IMR-90 (cell line): ENCODE measurements around the gene CC2D1A. TPM values are rescaled to one million over a fixed set of nuclear protein-coding genes. Genes with fewer than 3 reads are reported as not detected.
A peak's percentile ranks its signal among the peaks of the same experiment; 100 is the strongest.

Experiments used
- ATAC-seq: fragments of 200-7000 bp; cut with Tn5 transposase; 2 replicates; pipeline ENCODE4 v1.9.1; 2020; ENCODE audit warnings: low read depth, mild to moderate bottlenecking, moderate library complexity
- BruUV-seq: library from RNA; stranded (reverse); fragments of 400-500 nt; replicated peaks from 2 replicates; lab custom pipeline; 2021; lab: Mats Ljungman, UMichigan
- CTCF ChIA-PET: fragments of 300-600 bp; formaldehyde crosslinking; extraction: SDS; loops from one replicate; lab custom pipeline; 2021; ENCODE audit warnings: antibody characterized with exemption; lab: Yijun Ruan, JAX
- POLR2A ChIA-PET: fragments of 300-600 bp; sonication (Branson Sonifier 250); formaldehyde crosslinking; loops from one replicate; lab custom pipeline; 2022; ENCODE audit warnings: antibody characterized with exemption; ENCODE audit not compliant: unreplicated experiment; lab: Charles Lee
- DNase-seq: peaks from one replicate; pipeline ENCODE4 v3.0.0; 2013
- H2AFZ ChIP-seq: replicated peaks from 2 replicates; pipeline ENCODE3; 2013; ENCODE audit warnings: low read length, mild to moderate bottlenecking; ENCODE audit not compliant: poor library complexity
- H2AK5ac ChIP-seq: 2 replicates; pipeline ENCODE4 v1.6.1; 2013; ENCODE audit warnings: low read depth, low read length, inconsistent platforms
- H2AK9ac ChIP-seq: replicated peaks from 2 replicates; pipeline ENCODE3; 2013; ENCODE audit warnings: mild to moderate bottlenecking, low read depth, low read length, moderate library complexity; ENCODE audit not compliant: poor library complexity
- H2BK120ac ChIP-seq: 2 replicates; pipeline ENCODE4 v1.6.1; 2013; ENCODE audit warnings: low read depth, low read length, inconsistent platforms
- H2BK15ac ChIP-seq: 3 replicates; pipeline ENCODE4 v1.6.1; 2013; ENCODE audit warnings: low read depth, low read length, inconsistent platforms
- H2BK20ac ChIP-seq: 2 replicates; pipeline ENCODE4 v1.6.1; 2013; ENCODE audit warnings: low read depth, mild to moderate bottlenecking, inconsistent platforms, low read length, moderate library complexity
- H2BK5ac ChIP-seq: 2 replicates; pipeline ENCODE4 v1.6.1; 2013; ENCODE audit warnings: mild to moderate bottlenecking, low read depth, low read length, inconsistent platforms; ENCODE audit not compliant: poor library complexity, severe bottlenecking
- H3K14ac ChIP-seq: replicated peaks from 2 replicates; pipeline ENCODE4 v1.6.1; 2013; ENCODE audit warnings: low read depth, low read length, inconsistent platforms
- H3K18ac ChIP-seq: 2 replicates; pipeline ENCODE4 v1.6.1; 2013; ENCODE audit warnings: low read depth, low read length, control low read depth
- H3K23ac ChIP-seq: 2 replicates; pipeline ENCODE4 v1.6.1; 2013; ENCODE audit warnings: low read depth, low read length, inconsistent platforms
- H3K27ac ChIP-seq: 2 replicates; pipeline ENCODE4 v1.5.1; 2013; ENCODE audit warnings: mild to moderate bottlenecking, control low read depth, low read length; ENCODE audit not compliant: insufficient read depth
- H3K27me3 ChIP-seq: 2 replicates; pipeline ENCODE4 v1.6.1; 2013; ENCODE audit warnings: low read length; ENCODE audit not compliant: control insufficient read depth, insufficient read depth
- H3K36me3 ChIP-seq: 2 replicates; pipeline ENCODE4 v1.6.1; 2013; ENCODE audit warnings: low read length, mixed read lengths; ENCODE audit not compliant: control insufficient read depth, insufficient read depth
- H3K4ac ChIP-seq: 2 replicates; pipeline ENCODE4 v1.6.1; 2013; ENCODE audit warnings: low read depth, low read length, inconsistent platforms
- H3K4me1 ChIP-seq: 2 replicates; pipeline ENCODE4 v1.6.1; 2013; ENCODE audit warnings: low read length, mixed read lengths; ENCODE audit not compliant: control insufficient read depth, insufficient read depth
- H3K4me2 ChIP-seq: 2 replicates; pipeline ENCODE4 v1.6.1; 2013; ENCODE audit warnings: low read depth, mild to moderate bottlenecking, control low read depth, low read length, moderate library complexity
- H3K4me3 ChIP-seq: 2 replicates; pipeline ENCODE4 v1.5.1; 2013; ENCODE audit warnings: low read depth, mild to moderate bottlenecking, control low read depth, low read length, moderate library complexity; ENCODE audit not compliant: insufficient read depth
- H3K56ac ChIP-seq: 2 replicates; pipeline ENCODE4 v1.6.1; 2013; ENCODE audit warnings: low read length, inconsistent platforms; ENCODE audit not compliant: insufficient read depth; ENCODE audit errors: extremely low read depth
- H3K79me1 ChIP-seq, 2 experiments: 2 replicates each; pipeline ENCODE4 v1.6.1; 2013; ENCODE audit warnings: low read length in 2 of 2, inconsistent platforms in 1 of 2, low read depth in 1 of 2
- H3K9ac ChIP-seq: 2 replicates; pipeline ENCODE4 v1.6.1; 2013; ENCODE audit warnings: low read depth, low read length, control low read depth
- H3K9me1 ChIP-seq: 2 replicates; pipeline ENCODE4 v1.6.1; 2013; ENCODE audit warnings: low read length, inconsistent platforms; ENCODE audit not compliant: insufficient read depth
- H3K9me3 ChIP-seq: 2 replicates; pipeline ENCODE4 v1.6.1; 2013; ENCODE audit warnings: low read length; ENCODE audit not compliant: control insufficient read depth, insufficient read depth
- H4K20me1 ChIP-seq: 2 replicates; pipeline ENCODE4 v1.6.1; 2013; ENCODE audit warnings: low read length, inconsistent platforms; ENCODE audit not compliant: insufficient read depth
- H4K5ac ChIP-seq: 2 replicates; pipeline ENCODE4 v1.6.1; 2013; ENCODE audit warnings: mild to moderate bottlenecking, low read depth, low read length, control low read depth
- H4K8ac ChIP-seq, 2 experiments: 2 replicates each; pipeline ENCODE4 v1.6.1; 2013; ENCODE audit warnings: low read depth in 2 of 2, low read length in 2 of 2, control low read depth in 1 of 2, inconsistent platforms in 1 of 2
- H4K91ac ChIP-seq: 2 replicates; pipeline ENCODE4 v1.6.1; 2013; ENCODE audit warnings: low read depth, low read length, inconsistent platforms; ENCODE audit not compliant: insufficient read depth
- MAFK ChIP-seq: IDR thresholded peaks from 2 replicates; pipeline ENCODE4 v1.6.1; 2012; ENCODE audit warnings: low read depth, low read length, improper control_type of control experiment
- WGBS, 2 experiments: methylation state at CpG; one replicate each; pipeline versions ENCODE4 v1.1.5 to v1.1.7; 2013; ENCODE audit warnings: missing lambda C conversion rate in 2 of 2; ENCODE audit not compliant: insufficient read length in 1 of 2; ENCODE audit errors: extremely low coverage in 2 of 2; 5-methylcytosine and 5-hydroxymethylcytosine counted together
- dilution Hi-C: fragments of 300-500 bp; cut with HindIII; formaldehyde crosslinking; loops from one replicate; pipeline ENCODE4 v1.14.3; 2018; ENCODE audit warnings: low sequenced_read_pairs; ENCODE audit not compliant: unreplicated experiment
- in situ Hi-C: fragments of 300-500 bp; cut with MboI; formaldehyde crosslinking; loops from 3 replicates; pipeline ENCODE4 v1.14.3; 2019; ENCODE audit warnings: low sequenced_read_pairs, inconsistent platforms, mixed read lengths
- intact Hi-C: fragments of 100-400 bp; cut with micrococcal nuclease; formaldehyde crosslinking; loops from 2 replicates; pipeline ENCODE4 v1.10.0; 2022
- polyA plus RNA-seq, 3 experiments: library from polyadenylated mRNA; depleted of rRNA; stranded (reverse); fragments of >200 nt; gene quantifications; 2 replicates each; pipeline ENCODE4 v1.2.3, GENCODE V29; 2012; ENCODE audit warnings: low replicate concordance in 1 of 3
- total RNA-seq: library from RNA; depleted of rRNA; stranded (reverse); fragments of >200 nt; gene quantifications from 2 replicates; pipeline ENCODE4 v1.2.3, GENCODE V29; 2012

Gene CC2D1A
- total and polyA plus RNA-seq, 2 of the 4 experiments (the other 2 are of a cell fraction), result 4.1 to 14.7 TPM

- no peak overlapping the region for H2AK9ac ChIP-seq
- H4K5ac ChIP-seq, result no peak overlapping the region
- H3K27me3 ChIP-seq, result peaks cover 2% of the 10 kb centered on the region; the same call in 1 of the 2 replicates
- ChIA-PET POLR2A (no interaction called here), CTCF (no interaction called here)
- dilution Hi-C loops, result no loop called here
- H3K9me3 ChIP-seq, result no peaks in the 10 kb centered on the region
- H2BK15ac ChIP-seq, result no peak overlapping the region
- peak; percentile 15 for DNase-seq
- H3K4ac ChIP-seq, result no peak overlapping the region
- no peak overlapping the region for H3K14ac ChIP-seq
- H3K79me1 ChIP-seq, result no peaks in the 10 kb centered on the region
- H3K4me2 ChIP-seq, result no peak overlapping the region
- no peak overlapping the region for H3K4me3 ChIP-seq
- H2AK5ac ChIP-seq, result no peak overlapping the region
- no peak for TF ChIP-seq MAFK
- H2AFZ ChIP-seq, result no peak overlapping the region
- H3K56ac ChIP-seq, result no peak overlapping the region
- H4K91ac ChIP-seq, result no peak overlapping the region
- no peak overlapping the region for H2BK120ac ChIP-seq
- H3K27ac ChIP-seq, result no peak overlapping the region
- H3K4me1 ChIP-seq, result no peaks in the 10 kb centered on the region
- in situ Hi-C loops, result loop anchor here (10.0 to 25.0 kb wide), 2 partner anchors 450 to 587 kb away; partner anchors contain the start of gene PTGER1
- no peak overlapping the region for H4K8ac ChIP-seq
- 0 out of 2 replicates have a peak, but pooled peaks have one; percentile 11 for ATAC-seq
- no peaks in the 10 kb centered on the region for H3K9me1 ChIP-seq
- no TSS peak for BruUV-seq
- no peak overlapping the region for H2BK5ac ChIP-seq
- H3K9ac ChIP-seq, result no peak overlapping the region
- no peaks in the 10 kb centered on the region for H4K20me1 ChIP-seq
- H3K23ac ChIP-seq, result no peak overlapping the region
- H3K18ac ChIP-seq, result no peak overlapping the region
- no peaks in the 10 kb centered on the region for H3K36me3 ChIP-seq
- no peak overlapping the region for H2BK20ac ChIP-seq
- WGBS, 2 experiments, result 75% methylated on average over 2 of the region's 5 CpGs; no CpG with 5 or more reads in 1 of the 2 experiments
- intact Hi-C loops, result loop anchor here (10.0 kb wide), 1 partner anchor 597 kb away; no protein-coding TSS in a partner anchor
Measured at GRCh38 chr19:13887517-13887916, 18.5 kb upstream of the CC2D1A start.
